GM19025 (cell line): ENCODE results near the gene OTUD1.
"Not testable (repeated sequence)": the region's sequence is repeated elsewhere in the genome, so short reads cannot be mapped to it uniquely, and the experiment has no call there.

Source experiments
- ATAC-seq: cut with Tn5 transposase; IDR thresholded peaks from one replicate; pipeline ENCODE4 v1.9.1; 2021; ENCODE audit warnings: mild to moderate bottlenecking, low read depth, moderate library complexity; ENCODE audit not compliant: unreplicated experiment

OTUD1 gene

GRCh38 chr10:23438547-23439451 is at the start of gene OTUD1:
Gene OTUD1 (plus strand): TSS chr10:23439075. CDS start chr10:23439458, 383 bp downstream.
- ATAC-seq: peak; percentile 79

GRCh38 chr10:23390408-23390807 is 48.5 kb upstream of the OTUD1 start:
- not testable (repeated sequence) for ATAC-seq

- ATAC-seq: no peak
Observed at GRCh38 chr10:23390809-23391208, 48.1 kb upstream of the OTUD1 start.

GRCh38 chr10:23391821-23392220 is 47.1 kb upstream of the OTUD1 start:
- no peak for ATAC-seq

GRCh38 chr10:23395017-23395416 is 43.9 kb upstream of the OTUD1 start:
- ATAC-seq: no peak

GRCh38 chr10:23396695-23397094 is 42.2 kb upstream of the OTUD1 start:
- no peak for ATAC-seq

GRCh38 chr10:23399701-23400144 is 39.2 kb upstream of the OTUD1 start:
- ATAC-seq: no peak

- no peak for ATAC-seq
Observed at GRCh38 chr10:23402856-23403255, 36.0 kb upstream of the OTUD1 start.

GRCh38 chr10:23403278-23403677 is 35.6 kb upstream of the OTUD1 start:
- ATAC-seq: no peak

- ATAC-seq: no peak
Observed at GRCh38 chr10:23403719-23404118, 35.2 kb upstream of the OTUD1 start.

- ATAC-seq: no peak
Observed at GRCh38 chr10:23404461-23404980, 34.4 kb upstream of the OTUD1 start.

- ATAC-seq: no peak
Observed at GRCh38 chr10:23405540-23405939, 33.3 kb upstream of the OTUD1 start.

- no peak for ATAC-seq
Observed at GRCh38 chr10:23406409-23406808, 32.5 kb upstream of the OTUD1 start.

- no peak for ATAC-seq
Observed at GRCh38 chr10:23408330-23408976, 30.4 kb upstream of the OTUD1 start.

- ATAC-seq: no peak
Observed at GRCh38 chr10:23412223-23412622, 26.7 kb upstream of the OTUD1 start.

- ATAC-seq: peak; percentile 85
Observed at GRCh38 chr10:23413629-23414089, 25.2 kb upstream of the OTUD1 start.

GRCh38 chr10:23414658-23415057 is 24.2 kb upstream of the OTUD1 start:
- no peak for ATAC-seq

- no peak for ATAC-seq
Observed at GRCh38 chr10:23417254-23417653, 21.6 kb upstream of the OTUD1 start.

- ATAC-seq: no peak
Observed at GRCh38 chr10:23418051-23418681, 20.7 kb upstream of the OTUD1 start.

- no peak for ATAC-seq
Observed at GRCh38 chr10:23419201-23419600, 19.7 kb upstream of the OTUD1 start.
